Endothelial cell of umbilical vein (primary cell): ENCODE results near the gene OR52E5. TPM values are rescaled to one million over a fixed set of nuclear protein-coding genes. Genes with fewer than 3 reads are reported as not detected.

Experiments used
- BruUV-seq: library from RNA; stranded (reverse); fragments of 400-500 nt; replicated peaks from 2 replicates; lab custom pipeline; 2021; lab: Mats Ljungman, UMichigan
- CTCF ChIA-PET: fragments of 300-600, 350-600 bp; sonication (Branson Sonifier 250); formaldehyde crosslinking; loops from one replicate; lab custom pipeline; 2021; ENCODE audit warnings: antibody characterized with exemption, inconsistent platforms; lab: Charles Lee
- POLR2A ChIA-PET: fragments of 300-600, 350-600 bp; sonication (Branson Sonifier 250); formaldehyde crosslinking; loops from one replicate; lab custom pipeline; 2021; ENCODE audit warnings: antibody characterized with exemption, inconsistent platforms; lab: Charles Lee
- DNase-seq: peaks from one replicate; pipeline ENCODE4 v3.0.0-alpha.2; 2011; ENCODE audit warnings: low read depth, low spot score
- FAIRE-seq: peaks from 2 replicates; lab custom pipeline; 2011; peaks lifted over from hg19 to GRCh38; lab: Jason Lieb, UNC
- H2AFZ ChIP-seq: 2 replicates; pipeline ENCODE4 v1.6.0; 2012; ENCODE audit warnings: low read depth, low read length, control low read depth, inconsistent platforms
- H3K27ac ChIP-seq: 2 replicates; pipeline ENCODE4 v1.5.1; 2011; ENCODE audit warnings: low read depth, mild to moderate bottlenecking, control low read depth, low read length, moderate library complexity; ENCODE audit not compliant: insufficient read depth
- H3K27me3 ChIP-seq, 2 experiments: 2 replicates each; pipeline versions ENCODE4 v1.6.0 to v1.6.1; 2011; ENCODE audit warnings: low read length in 2 of 2, mixed read lengths in 1 of 2; ENCODE audit not compliant: control insufficient read depth in 2 of 2, insufficient read depth in 2 of 2
- H3K36me3 ChIP-seq, 2 experiments: 2 replicates in 1 of 2; 3 replicates in 1 of 2; pipeline ENCODE4 v1.5.1; 2011; ENCODE audit warnings: low read length in 2 of 2, mild to moderate bottlenecking in 1 of 2, moderate library complexity in 1 of 2; ENCODE audit not compliant: control insufficient read depth in 2 of 2, insufficient read depth in 2 of 2; ENCODE audit errors: extremely low read depth in 1 of 2
- H3K4me1 ChIP-seq: 3 replicates; pipeline ENCODE4 v1.5.1; 2011; ENCODE audit warnings: mild to moderate bottlenecking, low read length; ENCODE audit not compliant: control insufficient read depth, insufficient read depth; ENCODE audit errors: extremely low read depth
- H3K4me2 ChIP-seq: 2 replicates; pipeline ENCODE4 v1.6.1; 2011; ENCODE audit warnings: low read length, control low read depth, mixed read lengths; ENCODE audit not compliant: insufficient read depth
- H3K4me3 ChIP-seq, 3 experiments: fragments of 200-600 bp in 1 of 3; sonication (generic), shearing (Covaris generic) in 1 of 3; replicated peaks in 1 of 3; 2 replicates each; pipeline ENCODE4 v1.5.1; 2011 to 2016; ENCODE audit warnings: control low read depth in 3 of 3, low read length in 3 of 3, mild to moderate bottlenecking in 2 of 3, inconsistent platforms in 1 of 3, low read depth in 1 of 3, moderate library complexity in 1 of 3; ENCODE audit not compliant: insufficient read depth in 1 of 3
- H3K79me2 ChIP-seq: 2 replicates; pipeline ENCODE4 v1.6.0; 2012; ENCODE audit warnings: low read length, inconsistent platforms; ENCODE audit not compliant: control insufficient read depth, insufficient read depth
- H3K9ac ChIP-seq: replicated peaks from 2 replicates; pipeline ENCODE3; 2011; ENCODE audit warnings: low read length, control low read depth; ENCODE audit not compliant: insufficient read depth; ENCODE audit errors: extremely low read depth
- H3K9me1 ChIP-seq: replicated peaks from 3 replicates; pipeline ENCODE4 v1.6.0; 2011; ENCODE audit warnings: mild to moderate bottlenecking, low read length; ENCODE audit not compliant: control insufficient read depth, insufficient read depth; ENCODE audit errors: extremely low read depth
- H3K9me3 ChIP-seq: replicated peaks from 2 replicates; pipeline ENCODE4 v1.5.1; 2012; ENCODE audit warnings: low read length, inconsistent platforms; ENCODE audit not compliant: control insufficient read depth, insufficient read depth
- H4K20me1 ChIP-seq: replicated peaks from 2 replicates; pipeline ENCODE3; 2011; ENCODE audit warnings: mild to moderate bottlenecking, low read length; ENCODE audit not compliant: control insufficient read depth, insufficient read depth; ENCODE audit errors: extremely low read depth
- EZH2 ChIP-seq: IDR thresholded peaks from 2 replicates; pipeline ENCODE4 v1.6.1; 2012; ENCODE audit warnings: borderline replicate concordance, low read depth, mild to moderate bottlenecking, moderate library complexity, low read length, inconsistent platforms; ENCODE audit not compliant: severe bottlenecking
- FOS ChIP-seq: IDR thresholded peaks from 2 replicates; pipeline ENCODE4 v1.6.1; 2011; ENCODE audit warnings: mild to moderate bottlenecking, low read length, moderate library complexity, borderline replicate concordance; ENCODE audit not compliant: insufficient read depth
- GATA2 ChIP-seq: IDR thresholded peaks from 2 replicates; pipeline ENCODE4 v1.7.0; 2011; ENCODE audit warnings: low read depth, mild to moderate bottlenecking, moderate library complexity, mixed read lengths, low read length; ENCODE audit not compliant: insufficient read length, insufficient read depth
- JUN ChIP-seq: IDR thresholded peaks from 2 replicates; pipeline ENCODE4 v1.6.1; 2011; ENCODE audit warnings: borderline replicate concordance, low read depth; ENCODE audit not compliant: insufficient read length, insufficient read depth
- MYC ChIP-seq: IDR thresholded peaks from one replicate; pipeline ENCODE4 v1.6.1; 2011; ENCODE audit warnings: mild to moderate bottlenecking, low read depth, low read length
- POLR2A ChIP-seq: IDR thresholded peaks from 2 replicates; pipeline ENCODE4 v1.6.1; 2012; ENCODE audit warnings: low read depth, mild to moderate bottlenecking, control low read depth, low read length
- POLR2AphosphoS5 ChIP-seq: IDR thresholded peaks from 2 replicates; pipeline ENCODE4 v1.6.1; 2012; ENCODE audit warnings: low read depth, mild to moderate bottlenecking, control low read depth, low read length, moderate library complexity; ENCODE audit not compliant: insufficient read depth
- dilution Hi-C: fragments of 300-500 bp; cut with MboI; formaldehyde crosslinking; loops from one replicate; pipeline ENCODE4 v1.15.0; 2019; ENCODE audit warnings: low sequenced_read_pairs; ENCODE audit not compliant: extremely low pct_ligation_motif_present
- intact Hi-C: fragments of 100-400 bp; cut with micrococcal nuclease; formaldehyde crosslinking; loops from one replicate; pipeline ENCODE4 v1.10.0; 2022
- polyA plus RNA-seq, 4 experiments: library from polyadenylated mRNA; depleted of rRNA in 3 of 4; stranded (reverse) in 3 of 4; unstranded in 1 of 4; fragments of >200 nt; gene quantifications; 2 replicates each; pipeline versions ENCODE4 v1.2.1 to v1.2.3, GENCODE V29; 2011 to 2012; ENCODE audit warnings: missing spikeins in 1 of 4
- total RNA-seq: library from RNA; stranded (reverse); gene quantifications from 2 replicates; pipeline ENCODE4 v1.2.3, GENCODE V29; 2021
- TF ChIP-seq, protein P1 (sequence below): IDR thresholded peaks from 2 replicates; pipeline ENCODE4 v1.6.1; 2011; ENCODE audit not compliant: insufficient read depth, insufficient read length
- TF ChIP-seq, protein P2 (sequence below), 2 donors: IDR thresholded peaks; 1 replicate in 1 of 2; 2 replicates in 1 of 2; pipeline ENCODE4 v1.5.1; 2011; ENCODE audit warnings: low read length in 2 of 2, mild to moderate bottlenecking in 2 of 2, moderate library complexity in 2 of 2, control low read depth in 1 of 2, inconsistent platforms in 1 of 2, low read depth in 1 of 2; ENCODE audit not compliant: insufficient read depth in 1 of 2; ENCODE audit errors: extremely low read depth in 1 of 2

Gene OR52E5
- total and polyA plus RNA-seq, 2 donors (not counting 3 experiments of a cell fraction or from before 2014, with no cell fraction given), result not detected

DNA sequence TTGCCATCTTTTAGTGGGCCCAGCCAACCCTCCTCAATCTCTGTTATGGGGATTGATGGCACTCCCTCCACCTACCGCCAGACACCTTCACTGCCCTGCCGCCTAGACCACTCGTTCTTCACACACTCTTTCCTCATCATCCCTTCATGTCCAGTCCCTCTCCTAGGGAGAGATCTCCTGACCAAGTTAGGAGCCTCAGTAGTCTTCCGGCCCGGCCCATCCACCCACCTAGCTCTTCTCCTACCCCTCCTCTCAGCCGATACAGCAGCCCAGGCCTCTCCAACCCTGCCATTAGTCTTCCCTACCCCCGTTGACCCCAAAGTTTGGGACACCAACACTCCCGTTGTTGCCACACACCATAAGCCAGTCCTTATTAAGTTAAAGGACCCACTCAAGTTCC, 38.1 kb downstream of the OR52E5 start:
- dilution Hi-C loops, result no loop called here
- no TSS peak for BruUV-seq
- TF ChIP-seq JUN (no peak), GATA2 (no peak), POLR2AphosphoS5 (no peak), FOS (no peak), MYC (no peak)
- TF ChIP-seq, protein P1, sequence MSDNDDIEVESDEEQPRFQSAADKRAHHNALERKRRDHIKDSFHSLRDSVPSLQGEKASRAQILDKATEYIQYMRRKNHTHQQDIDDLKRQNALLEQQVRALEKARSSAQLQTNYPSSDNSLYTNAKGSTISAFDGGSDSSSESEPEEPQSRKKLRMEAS, result no peak

DNA sequence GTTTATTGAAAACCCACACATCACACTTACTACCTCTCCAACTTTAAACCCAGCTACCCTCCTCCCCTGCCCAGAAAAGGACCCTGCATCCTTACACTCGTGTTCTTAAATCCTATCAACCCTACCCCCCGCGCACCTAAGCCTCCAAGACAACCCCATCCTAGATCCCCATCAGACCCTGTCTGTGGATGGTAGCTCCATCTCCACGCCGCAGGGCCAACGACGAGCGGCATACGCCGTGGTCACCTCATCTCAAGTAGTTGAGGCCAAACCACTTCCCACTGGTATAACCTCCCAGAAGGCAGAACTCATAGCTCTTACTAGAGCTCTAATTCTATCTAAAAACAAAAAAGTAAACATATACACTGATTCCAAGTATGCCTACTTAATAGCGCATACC, 39.7 kb downstream of the OR52E5 start:
- Histone ChIP-seq H3K4me2 (no peak overlapping the region), H3K79me2 (no peaks in the 10 kb centered on the region), H4K20me1 (no peaks in the 10 kb centered on the region), H3K27ac (no peak overlapping the region), H3K4me1 (no peaks in the 10 kb centered on the region), H3K36me3 (no peaks in the 10 kb centered on the region), H3K9me3 (no peaks in the 10 kb centered on the region), H3K4me3 (no peak overlapping the region), H3K27me3 (no peaks in the 10 kb centered on the region), H3K9me1 (no peaks in the 10 kb centered on the region), H2AFZ (no peak overlapping the region), H3K9ac (no peak overlapping the region)
- CTCF ChIA-PET, result interaction anchor here (1.2 kb wide), 1 partner anchor 10 kb away, joined by 3 read pairs; no protein-coding TSS in a partner anchor
- TF ChIP-seq, protein P1, result no peak
- TF ChIP-seq JUN (no peak), GATA2 (no peak), FOS (no peak), POLR2AphosphoS5 (no peak), POLR2A (no peak), MYC (no peak), EZH2 (no peak)
- TF ChIP-seq, protein P2, sequence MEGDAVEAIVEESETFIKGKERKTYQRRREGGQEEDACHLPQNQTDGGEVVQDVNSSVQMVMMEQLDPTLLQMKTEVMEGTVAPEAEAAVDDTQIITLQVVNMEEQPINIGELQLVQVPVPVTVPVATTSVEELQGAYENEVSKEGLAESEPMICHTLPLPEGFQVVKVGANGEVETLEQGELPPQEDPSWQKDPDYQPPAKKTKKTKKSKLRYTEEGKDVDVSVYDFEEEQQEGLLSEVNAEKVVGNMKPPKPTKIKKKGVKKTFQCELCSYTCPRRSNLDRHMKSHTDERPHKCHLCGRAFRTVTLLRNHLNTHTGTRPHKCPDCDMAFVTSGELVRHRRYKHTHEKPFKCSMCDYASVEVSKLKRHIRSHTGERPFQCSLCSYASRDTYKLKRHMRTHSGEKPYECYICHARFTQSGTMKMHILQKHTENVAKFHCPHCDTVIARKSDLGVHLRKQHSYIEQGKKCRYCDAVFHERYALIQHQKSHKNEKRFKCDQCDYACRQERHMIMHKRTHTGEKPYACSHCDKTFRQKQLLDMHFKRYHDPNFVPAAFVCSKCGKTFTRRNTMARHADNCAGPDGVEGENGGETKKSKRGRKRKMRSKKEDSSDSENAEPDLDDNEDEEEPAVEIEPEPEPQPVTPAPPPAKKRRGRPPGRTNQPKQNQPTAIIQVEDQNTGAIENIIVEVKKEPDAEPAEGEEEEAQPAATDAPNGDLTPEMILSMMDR (IDR thresholded peaks at IDR 0.05; ENCODE audit: extremely low read depth in 1 of 2, insufficient read depth in 1 of 2, low read depth in 1 of 2, low read length in 2 of 2), result no peak
- no peak for FAIRE-seq
- POLR2A ChIA-PET, result no interaction called here
- intact Hi-C loops (no loop called here), dilution Hi-C loops (no loop called here)
- DNase-seq, result no peak
- BruUV-seq, result no TSS peak

More for the DNA sequence above, 38.1 kb downstream of the OR52E5 start:
- H4K20me1 ChIP-seq, result no peaks in the 10 kb centered on the region
- H3K27me3 ChIP-seq, result no peaks in the 10 kb centered on the region
- H3K79me2 ChIP-seq, result no peaks in the 10 kb centered on the region
- no peak overlapping the region for H3K4me3 ChIP-seq
- H3K27ac ChIP-seq, result no peak overlapping the region
- no peaks in the 10 kb centered on the region for H3K36me3 ChIP-seq
- intact Hi-C loops, result no loop called here
- no peak for FAIRE-seq
- POLR2A ChIA-PET, result no interaction called here
- DNase-seq, result no peak
- H3K9me1 ChIP-seq, result no peaks in the 10 kb centered on the region
- H2AFZ ChIP-seq, result no peak overlapping the region
- H3K4me2 ChIP-seq, result no peak overlapping the region
- no peak overlapping the region for H3K9ac ChIP-seq
- CTCF ChIA-PET, result no interaction called here
- no peaks in the 10 kb centered on the region for H3K4me1 ChIP-seq
- no peaks in the 10 kb centered on the region for H3K9me3 ChIP-seq
